HG03064 (cell line): ENCODE measurements around the gene MMP23B.
"Not testable (repeated sequence)": the region's sequence is repeated elsewhere in the genome, so short reads cannot be mapped to it uniquely, and the experiment has no call there.

Experiments
- ATAC-seq: cut with Tn5 transposase; IDR thresholded peaks from one replicate; pipeline ENCODE4 v1.9.1; 2021; ENCODE audit warnings: low read depth; ENCODE audit not compliant: unreplicated experiment

The MMP23B gene

DNA sequence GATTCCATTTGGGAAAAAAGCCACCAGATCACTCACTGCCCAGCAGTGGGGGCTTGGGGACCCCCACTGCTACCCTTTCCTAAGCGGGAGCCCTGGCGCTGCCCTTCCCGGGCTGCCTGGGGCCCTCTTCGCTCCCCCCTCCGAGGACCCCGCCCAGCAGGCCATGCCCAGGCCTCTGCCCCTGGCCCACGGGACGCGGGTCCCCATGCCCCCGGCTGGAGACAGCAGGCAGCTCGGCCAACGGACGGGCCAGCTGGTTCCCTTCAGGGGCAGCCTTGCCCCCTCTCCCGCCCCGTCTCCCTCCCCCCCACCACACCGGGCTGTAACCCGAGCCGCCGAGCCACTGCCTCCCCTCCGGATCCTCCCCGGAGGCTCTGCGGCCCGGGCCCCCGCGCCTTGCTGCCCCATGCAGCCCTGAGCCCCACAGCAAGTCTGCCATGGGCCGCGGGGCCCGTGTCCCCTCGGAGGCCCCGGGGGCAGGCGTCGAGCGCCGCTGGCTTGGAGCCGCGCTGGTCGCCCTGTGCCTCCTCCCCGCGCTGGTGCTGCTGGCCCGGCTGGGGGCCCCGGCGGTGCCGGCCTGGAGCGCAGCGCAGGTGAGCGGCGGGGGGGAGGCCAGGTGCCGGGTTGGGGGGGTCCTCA lies at the start of gene MMP23B:
MMP23B (plus strand) TSS at position 392 of the 639 bp plus-strand sequence; CDS start at position 438, 46 bp downstream.
- no peak for ATAC-seq

GRCh38 chr1:1582585-1583346 lies 49.2 kb upstream of the MMP23B start:
- no peak for ATAC-seq

DNA sequence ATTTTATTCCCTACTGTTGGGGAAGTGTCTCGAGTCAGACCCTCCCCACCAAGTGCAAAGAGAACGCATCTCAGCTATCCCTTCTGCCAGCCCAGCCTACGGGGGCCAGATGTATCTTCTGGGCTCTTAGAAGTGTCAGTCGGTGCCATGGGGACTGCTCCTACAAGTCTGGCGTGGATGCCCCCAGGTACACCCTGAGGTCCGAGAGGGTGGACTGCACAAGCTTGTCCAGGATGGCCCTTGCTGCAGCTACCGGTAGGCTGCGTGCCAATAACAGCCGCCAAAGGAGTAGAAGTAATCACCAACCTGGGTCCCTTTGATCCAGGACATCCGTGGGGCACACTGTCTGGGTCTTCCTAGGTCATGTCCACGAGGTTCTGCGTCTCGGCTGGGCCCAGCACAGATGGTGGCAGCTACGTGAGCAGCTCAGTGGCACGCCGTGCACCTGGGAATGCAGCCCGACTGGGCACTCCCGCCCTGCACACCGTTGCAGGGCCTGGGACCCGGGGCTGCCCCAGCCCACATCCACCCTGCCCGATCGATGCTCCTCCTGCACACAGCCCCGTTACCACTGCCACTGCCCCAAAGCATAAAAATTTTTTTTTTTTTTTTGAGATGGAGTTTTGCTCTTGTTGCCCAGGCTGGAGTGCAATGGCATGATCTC lies 48.5 kb upstream of the MMP23B start:
- ATAC-seq, result no peak

DNA sequence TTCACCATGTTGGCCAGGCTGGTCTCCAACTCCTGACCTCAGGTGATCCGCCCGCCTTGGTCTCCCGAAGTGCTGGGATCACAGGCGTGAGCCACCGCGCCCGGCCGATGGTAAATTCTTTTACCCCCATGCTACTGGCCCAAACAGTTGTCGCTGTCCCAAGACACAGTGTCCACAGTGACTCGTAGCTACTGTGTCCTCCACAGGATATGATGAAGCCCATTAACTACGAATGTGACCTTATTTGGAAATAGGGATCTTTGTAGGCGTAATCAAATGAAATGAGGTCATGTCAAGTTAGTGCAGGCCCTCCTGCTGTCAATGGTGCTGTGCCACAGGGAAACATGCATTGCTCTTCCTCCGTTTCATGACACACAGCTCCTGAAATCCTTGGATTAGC lies 40.5 kb upstream of the MMP23B start:
- no peak for ATAC-seq

DNA sequence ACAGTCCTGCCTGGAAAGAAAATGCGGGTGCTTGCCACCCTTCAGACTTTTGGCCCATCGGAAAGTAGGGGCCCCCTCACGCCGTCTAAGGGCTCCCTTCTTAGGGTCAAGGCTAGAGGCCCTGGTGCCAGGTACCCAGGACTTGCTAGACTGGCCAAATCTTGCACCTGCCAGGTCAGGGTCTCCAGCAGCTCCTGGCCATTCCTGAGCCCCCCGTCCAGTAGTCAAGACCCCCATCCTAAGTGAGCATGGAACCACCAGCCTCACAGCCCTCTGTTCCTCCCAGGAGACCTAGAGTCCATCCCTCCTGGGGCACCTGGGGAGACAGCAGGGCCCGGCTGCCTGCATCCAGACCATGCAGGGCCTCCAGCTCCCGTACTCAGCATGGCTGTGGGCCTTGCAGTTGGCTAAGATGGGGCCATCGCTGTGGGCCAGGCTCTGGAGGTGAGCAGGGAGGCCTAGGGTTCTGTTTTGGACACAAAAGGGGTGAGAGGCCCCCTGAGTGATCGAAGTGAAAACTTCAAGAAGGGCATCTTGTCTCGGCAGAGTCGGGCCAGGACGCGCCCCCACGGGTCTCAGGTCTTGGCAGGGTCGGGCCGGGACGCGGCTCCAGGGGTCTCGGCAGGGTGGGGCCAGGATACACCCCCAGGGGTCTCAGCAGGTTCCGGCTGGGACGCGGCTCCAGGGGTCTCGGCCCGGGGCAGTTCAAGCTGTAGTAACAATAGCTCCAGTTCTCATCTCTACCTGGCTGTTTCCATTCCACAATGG lies 38.0 kb upstream of the MMP23B start:
- no peak for ATAC-seq

DNA sequence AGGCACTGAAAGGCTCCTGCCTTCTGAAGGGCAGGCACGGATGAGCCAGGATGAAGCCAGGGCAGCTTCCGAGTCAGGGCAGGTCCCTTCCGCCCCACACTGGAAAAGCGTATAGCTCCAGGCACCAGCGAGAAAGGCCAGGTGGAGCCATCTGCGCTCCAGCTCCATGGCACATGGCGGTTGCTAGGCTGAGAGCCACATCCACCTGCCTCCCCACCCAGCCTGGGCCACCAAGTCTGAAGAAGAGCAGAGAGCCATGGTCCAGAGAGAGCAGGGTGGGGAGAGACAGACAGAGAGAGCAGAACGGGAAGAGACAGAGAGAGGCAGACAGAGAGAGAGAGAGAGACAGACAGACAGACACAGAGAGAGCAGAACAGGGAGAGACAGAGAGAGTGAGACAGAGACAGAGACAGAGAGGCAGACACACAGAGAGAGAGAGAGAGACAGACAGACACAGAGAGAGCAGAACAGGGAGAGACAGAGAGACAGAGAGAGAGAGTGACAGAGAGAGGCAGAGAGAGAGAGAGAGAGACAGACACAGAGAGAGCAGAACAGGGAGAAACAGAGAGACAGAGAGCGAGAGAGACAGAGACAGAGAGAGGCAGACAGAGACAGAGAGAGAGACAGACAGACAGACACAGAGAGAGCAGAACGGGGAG lies 37.2 kb upstream of the MMP23B start:
- ATAC-seq, result no peak

DNA sequence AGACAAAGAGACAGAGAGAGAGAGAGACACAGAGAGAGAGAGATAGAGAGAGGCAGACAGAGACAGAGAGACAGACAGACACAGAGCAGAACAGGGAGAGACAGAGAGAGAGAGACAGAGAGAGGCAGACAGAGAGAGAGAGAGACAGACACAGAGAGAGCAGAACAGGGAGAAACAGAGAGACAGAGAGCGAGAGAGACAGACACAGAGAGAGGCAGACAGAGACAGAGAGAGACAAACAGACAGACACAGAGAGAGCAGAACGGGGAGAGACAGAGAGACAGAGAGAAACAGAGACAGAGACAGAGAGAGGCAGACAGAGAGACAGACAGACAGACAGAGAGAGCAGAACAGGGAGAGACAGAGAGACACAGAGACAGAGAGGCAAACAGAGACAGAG lies 36.6 kb upstream of the MMP23B start:
- ATAC-seq, result not testable (repeated sequence)

GRCh38 chr1:1596493-1597274 lies 35.3 kb upstream of the MMP23B start:
- ATAC-seq, result no peak

DNA sequence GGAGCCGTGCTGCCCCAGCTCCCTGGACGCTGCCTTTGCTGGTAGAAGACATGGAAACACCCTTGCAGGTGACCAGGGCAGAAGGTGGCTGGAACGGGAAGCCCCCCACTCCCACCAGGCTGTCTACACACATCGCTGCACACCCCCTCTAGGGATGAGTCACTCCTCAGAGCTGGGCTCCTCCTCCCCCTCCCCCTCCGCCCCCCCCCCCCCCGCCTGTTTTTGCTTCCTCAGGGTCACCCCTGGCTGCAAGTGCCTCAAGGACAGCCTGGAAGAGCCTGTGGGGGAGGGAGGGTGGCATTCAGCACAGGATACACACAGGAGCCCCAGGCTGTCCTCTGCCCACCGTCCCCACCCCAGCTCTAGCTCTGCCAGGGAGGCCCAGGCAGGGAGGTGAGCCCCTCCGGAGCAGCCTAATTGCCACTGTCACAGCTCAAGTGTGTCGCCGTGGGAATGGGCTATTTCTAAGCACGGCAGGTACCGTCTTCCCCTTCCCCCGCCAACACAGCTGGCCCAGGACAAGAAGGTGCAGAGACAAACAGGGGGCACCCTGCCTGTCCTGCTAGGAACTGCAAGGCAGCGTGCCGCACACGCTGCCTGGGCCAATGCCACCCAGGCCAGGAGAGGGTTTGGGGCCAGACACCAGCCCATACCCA lies 34.6 kb upstream of the MMP23B start:
- no peak for ATAC-seq

GRCh38 chr1:1598051-1598719 lies 33.8 kb upstream of the MMP23B start:
- no peak for ATAC-seq

DNA sequence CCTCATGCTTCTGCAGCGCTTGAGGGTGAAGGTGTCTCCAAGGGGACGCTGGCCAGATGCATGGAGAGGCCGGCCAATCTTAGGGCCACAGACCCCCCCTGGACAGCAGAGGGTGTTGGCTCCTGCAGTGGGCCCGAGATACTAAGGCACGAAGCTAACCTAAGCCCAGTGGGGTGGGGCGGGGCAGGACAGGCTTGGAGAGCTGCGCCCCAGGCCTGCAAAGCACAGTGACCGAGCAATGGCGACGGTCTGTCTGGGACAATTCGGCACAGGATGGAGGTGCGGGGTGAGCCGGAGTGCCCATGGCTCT lies 33.3 kb upstream of the MMP23B start:
- ATAC-seq, result no peak

DNA sequence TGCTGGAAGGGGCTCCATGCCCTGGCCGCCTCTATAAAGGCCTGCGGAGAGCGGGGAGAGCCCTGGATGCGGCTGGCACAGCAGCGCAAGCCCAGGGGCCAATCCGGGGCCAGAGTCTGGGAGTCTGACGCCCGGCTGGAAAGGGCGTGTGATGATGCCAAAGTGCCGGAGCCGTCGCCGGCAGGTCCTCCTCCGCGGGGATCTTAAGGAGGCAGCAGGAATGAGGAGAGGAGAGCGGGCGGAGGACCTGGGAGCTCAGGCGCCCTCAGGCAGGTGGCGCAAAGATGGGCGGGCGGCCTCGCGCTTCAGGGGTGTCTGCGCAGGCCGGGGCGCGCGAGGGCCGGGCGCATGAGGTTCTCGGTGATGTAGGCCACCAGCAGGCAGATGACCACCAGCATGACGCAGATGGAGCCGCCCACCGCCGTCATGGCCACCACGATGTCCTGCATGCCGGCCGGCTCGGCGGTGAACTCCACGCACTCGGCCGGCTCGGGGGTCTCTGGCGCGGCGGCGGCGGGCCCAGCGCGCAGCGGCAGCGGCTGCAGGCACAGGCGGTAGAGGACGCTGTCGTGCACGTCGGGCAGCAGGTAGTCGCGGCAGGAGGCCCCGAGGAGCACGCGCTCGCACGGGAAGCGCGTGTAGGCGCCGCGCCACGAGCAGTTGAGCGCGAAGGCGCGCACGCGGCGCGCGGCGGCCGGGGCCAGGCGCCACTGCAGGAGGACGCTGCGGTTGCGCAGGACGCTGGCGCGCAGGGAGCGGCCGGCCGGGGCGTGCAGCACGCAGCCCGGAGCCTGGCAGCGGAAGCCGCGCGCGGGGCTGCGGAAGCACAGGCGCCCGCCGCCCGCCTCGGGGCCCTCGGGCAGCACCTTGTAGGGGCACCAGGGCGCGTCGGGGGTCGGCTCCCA lies 32.7 kb upstream of the MMP23B start:
- no peak for ATAC-seq

- ATAC-seq, result no peak
These were observed 31.8 kb upstream of the MMP23B start, which contains the start of gene FNDC10 for GRCh38 chr1:1599935-1600860. Gene FNDC10, minus strand, starts transcription at chr1:1600135. Its CDS starts 120 bp downstream, at chr1:1600015.

DNA sequence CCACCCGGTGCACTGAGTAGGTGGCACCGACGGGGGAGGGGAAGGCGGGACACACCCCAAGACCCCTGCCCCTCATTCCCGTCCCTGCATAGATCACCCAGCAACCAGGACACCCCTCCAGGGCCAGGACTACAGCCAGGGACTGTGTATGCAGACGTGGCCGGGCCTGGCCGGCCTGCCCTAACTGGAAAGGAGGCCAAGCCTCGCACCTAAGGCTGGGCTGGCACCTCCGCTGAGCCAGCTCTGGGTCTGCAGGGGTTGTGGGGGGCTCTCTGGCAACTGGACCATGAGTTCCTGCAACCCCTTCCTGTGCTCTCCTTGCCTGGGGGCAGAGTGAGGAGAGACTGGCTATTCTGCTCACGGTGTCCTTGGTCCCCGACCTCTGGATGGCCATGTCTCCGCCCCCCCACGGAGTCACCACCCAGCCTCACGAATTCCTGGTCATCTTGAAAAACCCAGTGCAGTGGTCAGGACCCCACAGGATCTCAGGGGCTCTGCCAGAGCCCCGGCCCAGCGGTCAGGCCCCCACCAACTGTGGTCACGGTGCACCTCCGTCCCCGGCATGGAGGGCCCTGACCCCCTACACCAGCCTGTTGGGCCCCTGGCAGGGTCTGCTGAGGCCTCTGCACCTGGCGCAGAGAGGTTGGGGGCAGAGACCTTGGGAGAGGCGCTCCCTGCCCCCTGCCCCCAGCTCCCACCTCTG lies 31.0 kb upstream of the MMP23B start:
- ATAC-seq, result no peak

DNA sequence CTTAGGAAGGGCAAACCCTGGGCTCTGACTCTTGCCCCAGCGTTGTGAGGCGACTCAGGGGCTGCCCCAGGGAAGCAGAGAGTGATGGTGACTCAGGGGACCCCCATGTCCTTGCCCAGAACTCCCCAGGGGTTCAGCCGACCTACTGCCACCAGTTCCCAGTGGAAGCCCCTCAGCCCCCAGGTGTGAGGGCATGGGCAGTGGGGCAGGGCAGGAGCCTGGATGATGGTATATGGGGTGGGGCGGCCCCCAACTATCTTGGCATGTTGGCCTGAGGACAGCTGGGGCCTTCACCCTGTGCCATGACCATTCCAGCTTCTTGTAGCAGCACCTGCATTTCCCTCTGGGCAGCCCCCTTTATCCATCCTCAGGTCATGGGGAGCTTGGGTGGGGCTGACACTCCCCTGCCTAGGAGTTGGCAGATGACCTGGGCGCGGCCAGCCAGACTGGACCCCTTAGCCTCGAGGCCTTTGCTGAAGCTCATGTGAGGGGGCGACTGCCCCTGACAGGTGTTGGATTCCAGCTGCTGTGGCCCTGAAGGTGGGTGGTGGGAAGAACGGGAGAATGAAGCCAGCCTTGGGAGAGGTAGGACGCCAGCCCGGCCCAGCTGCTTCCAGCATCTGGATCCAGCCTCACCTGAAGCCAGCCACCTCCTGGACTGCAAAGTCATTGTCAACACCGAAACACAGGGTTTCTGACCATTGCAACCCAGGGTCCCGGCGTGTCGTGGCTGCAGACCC lies 30.2 kb upstream of the MMP23B start:
- no peak for ATAC-seq
